ENCODE results near the gene SEC61B. TPM values are rescaled to one million over a fixed set of nuclear protein-coding genes. Genes with fewer than 3 reads are reported as not detected.
"Not testable (repeated sequence)": the region's sequence is repeated elsewhere in the genome, so short reads cannot be mapped to it uniquely, and the experiment has no call there.

The SEC61B gene
- polyA plus RNA-seq, 1 experiment = 207 TPM

DNA sequence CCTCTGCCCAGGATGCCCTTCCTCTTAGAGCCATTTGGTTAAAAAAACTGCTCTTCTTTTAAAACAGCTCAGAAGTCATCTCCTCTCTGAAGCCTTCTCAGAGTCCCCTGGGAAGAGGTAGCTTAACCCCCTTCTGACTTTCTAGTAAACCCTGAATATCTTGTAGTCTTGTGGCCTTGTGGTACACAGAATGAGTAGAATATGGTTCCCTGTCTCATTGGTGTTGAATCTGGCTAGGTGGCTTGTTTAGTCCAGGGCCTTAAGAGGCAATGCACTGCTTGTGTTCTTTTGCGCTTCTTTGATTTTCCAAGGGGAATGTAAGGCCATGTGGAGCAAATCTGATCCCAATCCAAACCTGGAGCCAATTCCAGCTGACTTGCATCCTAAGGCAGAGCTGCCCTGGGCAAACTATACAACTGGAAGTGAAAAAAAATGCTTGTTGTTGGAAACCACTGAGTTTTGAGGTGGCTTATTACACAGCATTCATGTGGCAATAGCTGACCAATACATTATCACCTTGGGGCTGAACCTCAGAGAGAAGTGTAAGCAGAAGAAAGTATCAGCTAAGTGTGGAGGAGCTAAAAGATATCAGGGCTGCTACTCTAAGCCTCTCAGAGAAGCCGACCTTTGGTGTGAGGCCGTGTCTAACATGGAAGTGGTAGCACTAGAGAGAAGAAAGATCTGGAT lies 31.3 kb upstream of the SEC61B start:
- CTCF ChIA-PET = interaction anchor here (1.0 kb wide), 1 partner anchor 33 kb away, joined by 7 read pairs; no protein-coding TSS in a partner anchor
- H3K27me3 ChIP-seq (ENCODE audit: control insufficient read depth, insufficient read depth, low read length) = peaks cover 15% of the 10 kb centered on the region
- TF ChIP-seq CTCF (IDR thresholded peaks at IDR 0.05; ENCODE audit: low read depth, low read length) = no peak
- POLR2A ChIA-PET = no interaction called here
- no peak overlapping the region for H3K4me3 ChIP-seq (ENCODE audit: low read depth, low read length)
- no peak for DNase-seq (ENCODE audit: low read depth, low spot score)
- H3K27ac ChIP-seq (ENCODE audit: low read depth, low read length) = no peak overlapping the region
- no peaks in the 10 kb centered on the region for H3K9me3 ChIP-seq (ENCODE audit: control insufficient read depth, insufficient read depth, low read length)

GRCh38 chr9:99192786-99193465 lies 29.2 kb upstream of the SEC61B start:
- Histone ChIP-seq H3K9me3 (ENCODE audit: control insufficient read depth, insufficient read depth, low read length) (no peaks in the 10 kb centered on the region), H3K27ac (ENCODE audit: low read depth, low read length) (no peak overlapping the region), H3K4me3 (ENCODE audit: low read depth, low read length) (no peak overlapping the region), H3K27me3 (ENCODE audit: control insufficient read depth, insufficient read depth, low read length) (peaks cover 19% of the 10 kb centered on the region)
- POLR2A ChIA-PET = no interaction called here
- CTCF ChIA-PET = interaction anchor here (5.7 kb wide), 1 partner anchor 9 kb away, joined by 43 read pairs; no protein-coding TSS in a partner anchor
- DNase-seq (ENCODE audit: low read depth, low spot score) = no peak
- peak; percentile 41 for TF ChIP-seq CTCF (IDR thresholded peaks at IDR 0.05; ENCODE audit: low read depth, low read length)

DNA sequence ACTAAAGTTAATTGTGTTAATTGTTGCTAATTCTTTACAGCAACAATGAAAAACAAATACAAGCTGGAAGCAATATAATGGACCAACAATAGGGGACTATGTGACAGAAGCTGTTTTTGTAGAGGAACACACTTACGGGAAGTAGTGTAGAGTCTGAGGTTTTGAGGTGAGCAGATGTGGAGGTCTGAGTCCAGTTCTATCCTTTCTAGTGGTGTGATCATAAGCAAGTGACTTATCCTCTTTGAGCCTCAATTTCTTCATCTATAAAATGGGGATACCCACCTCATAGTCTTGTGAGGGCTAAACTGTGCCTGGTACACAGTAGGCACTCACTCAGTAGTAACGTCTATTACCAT lies 28.6 kb upstream of the SEC61B start:
- Histone ChIP-seq H3K4me3 (ENCODE audit: low read depth, low read length) (no peak overlapping the region), H3K9me3 (ENCODE audit: control insufficient read depth, insufficient read depth, low read length) (no peaks in the 10 kb centered on the region), H3K27me3 (ENCODE audit: control insufficient read depth, insufficient read depth, low read length) (peaks cover 16% of the 10 kb centered on the region), H3K27ac (ENCODE audit: low read depth, low read length) (no peak overlapping the region)
- DNase-seq (ENCODE audit: low read depth, low spot score) = no peak
- ChIA-PET POLR2A (no interaction called here), CTCF (interaction anchor here (5.7 kb wide), 1 partner anchor 9 kb away, joined by 43 read pairs; no protein-coding TSS in a partner anchor)
- no peak for TF ChIP-seq CTCF (IDR thresholded peaks at IDR 0.05; ENCODE audit: low read depth, low read length)

GRCh38 chr9:99196484-99196883 lies 25.6 kb upstream of the SEC61B start:
- not testable (repeated sequence) for H3K27ac ChIP-seq (ENCODE audit: low read depth, low read length); H3K4me3 ChIP-seq (ENCODE audit: low read depth, low read length); DNase-seq (ENCODE audit: low read depth, low spot score); H3K9me3 ChIP-seq (ENCODE audit: control insufficient read depth, insufficient read depth, low read length)
- POLR2A ChIA-PET = interaction anchor here (1.2 kb wide), 1 partner anchor 26 kb away, joined by 5 read pairs; the partner anchor contains the start of genes ALG2 and SEC61B
- CTCF ChIA-PET = interaction anchor here (5.7 kb wide), 1 partner anchor 12 kb away, joined by 43 read pairs; no protein-coding TSS in a partner anchor
- H3K27me3 ChIP-seq (ENCODE audit: control insufficient read depth, insufficient read depth, low read length) = peaks cover 12% of the 10 kb centered on the region

DNA sequence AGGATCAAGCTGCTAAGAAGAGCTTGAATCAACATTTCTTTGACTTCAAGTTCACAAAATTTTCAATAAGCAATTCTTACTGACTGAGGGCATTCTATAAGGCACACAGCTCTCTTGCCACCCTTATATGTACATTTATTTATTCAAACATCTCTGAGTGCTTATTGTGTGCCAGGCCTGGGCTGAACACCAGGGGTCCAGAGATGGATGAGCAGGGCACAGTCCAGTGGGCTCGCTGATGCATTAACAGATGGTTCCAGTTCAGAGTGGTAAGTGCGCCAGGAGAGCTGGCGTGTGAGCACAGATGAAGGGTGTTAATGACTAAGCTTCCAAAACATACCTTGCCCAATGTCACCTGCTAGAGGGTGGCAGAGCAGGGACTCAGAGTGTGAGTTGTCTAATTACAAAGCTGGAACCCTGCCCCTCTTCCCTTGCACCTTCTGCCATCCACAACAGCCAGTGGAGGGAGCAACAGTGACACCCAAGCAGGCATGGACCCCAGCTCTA lies 24.9 kb upstream of the SEC61B start:
- Histone ChIP-seq H3K4me3 (ENCODE audit: low read depth, low read length) (no peak overlapping the region), H3K27ac (ENCODE audit: low read depth, low read length) (no peak overlapping the region), H3K27me3 (ENCODE audit: control insufficient read depth, insufficient read depth, low read length) (peaks cover 12% of the 10 kb centered on the region), H3K9me3 (ENCODE audit: control insufficient read depth, insufficient read depth, low read length) (no peaks in the 10 kb centered on the region)
- DNase-seq (ENCODE audit: low read depth, low spot score) = no peak
- ChIA-PET POLR2A (interaction anchor here (1.2 kb wide), 1 partner anchor 25 kb away, joined by 5 read pairs; the partner anchor contains the start of genes ALG2 and SEC61B), CTCF (interaction anchor here (1.1 to 5.7 kb wide), 2 partner anchors 13 to 19 kb away, joined by 5 to 43 read pairs; no protein-coding TSS in a partner anchor)
- no peak for TF ChIP-seq CTCF (IDR thresholded peaks at IDR 0.05; ENCODE audit: low read depth, low read length)
